OCI-LY3 (cell line): ENCODE results near the gene CHRNB1.

Experiments used
- CTCF ChIP-seq: fragments of 200-600, 300-600 bp; sonication (generic); IDR thresholded peaks from 2 replicates; pipeline ENCODE4 v1.5.1; 2014; ENCODE audit warnings: antibody characterized with exemption, low read length, low read depth
- EZH2phosphoT487 ChIP-seq: fragments of 200-600 bp; shearing (Covaris generic); IDR thresholded peaks from 2 replicates; pipeline ENCODE4 v1.6.1; 2018; ENCODE audit warnings: antibody characterized with exemption, mixed run types, low read depth

GRCh38 chr17:7437369-7437863 lies 7.4 kb upstream of the CHRNB1 start:
- TF ChIP-seq CTCF (no peak), EZH2phosphoT487 (no peak)
